ENCODE measurements around the gene FAM228B. TPM values are rescaled to one million over a fixed set of nuclear protein-coding genes. Genes with fewer than 3 reads are reported as not detected.

Gene FAM228B
- total and polyA plus RNA-seq, 9 of the 15 experiments (the other 6 are each of a cell fraction or from before 2014, with no cell fraction given) = 1.1 to 3.7 (median 2.6) TPM

- TF ChIP-seq, protein P1, sequence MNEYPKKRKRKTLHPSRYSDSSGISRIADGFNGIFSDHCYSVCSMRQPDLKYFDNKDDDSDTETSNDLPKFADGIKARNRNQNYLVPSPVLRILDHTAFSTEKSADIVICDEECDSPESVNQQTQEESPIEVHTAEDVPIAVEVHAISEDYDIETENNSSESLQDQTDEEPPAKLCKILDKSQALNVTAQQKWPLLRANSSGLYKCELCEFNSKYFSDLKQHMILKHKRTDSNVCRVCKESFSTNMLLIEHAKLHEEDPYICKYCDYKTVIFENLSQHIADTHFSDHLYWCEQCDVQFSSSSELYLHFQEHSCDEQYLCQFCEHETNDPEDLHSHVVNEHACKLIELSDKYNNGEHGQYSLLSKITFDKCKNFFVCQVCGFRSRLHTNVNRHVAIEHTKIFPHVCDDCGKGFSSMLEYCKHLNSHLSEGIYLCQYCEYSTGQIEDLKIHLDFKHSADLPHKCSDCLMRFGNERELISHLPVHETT (CRISPR knock-in tag; conservative IDR thresholded peaks at IDR 0.05 in 1 of 2, IDR thresholded peaks at IDR 0.05 in 1 of 2) = no peak
- TF ChIP-seq GTF3C2 (IDR thresholded peaks at IDR 0.05; ENCODE audit: borderline replicate concordance, extremely low read depth, insufficient read length) = no peak
- no peak for TF ChIP-seq MTA3 (IDR thresholded peaks at IDR 0.05; ENCODE audit: borderline replicate concordance)
- TF ChIP-seq, protein P2, sequence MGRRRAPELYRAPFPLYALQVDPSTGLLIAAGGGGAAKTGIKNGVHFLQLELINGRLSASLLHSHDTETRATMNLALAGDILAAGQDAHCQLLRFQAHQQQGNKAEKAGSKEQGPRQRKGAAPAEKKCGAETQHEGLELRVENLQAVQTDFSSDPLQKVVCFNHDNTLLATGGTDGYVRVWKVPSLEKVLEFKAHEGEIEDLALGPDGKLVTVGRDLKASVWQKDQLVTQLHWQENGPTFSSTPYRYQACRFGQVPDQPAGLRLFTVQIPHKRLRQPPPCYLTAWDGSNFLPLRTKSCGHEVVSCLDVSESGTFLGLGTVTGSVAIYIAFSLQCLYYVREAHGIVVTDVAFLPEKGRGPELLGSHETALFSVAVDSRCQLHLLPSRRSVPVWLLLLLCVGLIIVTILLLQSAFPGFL (CRISPR knock-in tag; IDR thresholded peaks at IDR 0.05) = 0 out of 2 replicates have a peak, but pooled peaks have one; percentile 30
- TF ChIP-seq RBM17 (IDR thresholded peaks at IDR 0.05; ENCODE audit: borderline replicate concordance, low read depth, low read length) = no peak
- no peak for TF ChIP-seq MAFK (IDR thresholded peaks at IDR 0.05; ENCODE audit: low read length)
- no peak for TF ChIP-seq PKNOX1 (IDR thresholded peaks at IDR 0.05)
- TF ChIP-seq POLR3G (IDR thresholded peaks at IDR 0.05; ENCODE audit: extremely low read depth, insufficient read length, insufficient replicate concordance) = no peak
- no peak for TF ChIP-seq THRAP3 (IDR thresholded peaks at IDR 0.05; ENCODE audit: borderline replicate concordance)
- no peak for TF ChIP-seq DIDO1 (tag; IDR thresholded peaks at IDR 0.05; ENCODE audit: low read depth)
- no peak for TF ChIP-seq ATF1 (CRISPR knock-in tag; IDR thresholded peaks at IDR 0.05)
- no peak for TF ChIP-seq ATF1 (tag; IDR thresholded peaks at IDR 0.05)
- TF ChIP-seq ZNF175 (CRISPR knock-in tag; IDR thresholded peaks at IDR 0.05; ENCODE audit: low read depth) = no peak
- no peak for TF ChIP-seq ZFP30 (CRISPR knock-in tag; IDR thresholded peaks at IDR 0.05; ENCODE audit: borderline replicate concordance)
- no peak for TF ChIP-seq TAL1 (IDR thresholded peaks at IDR 0.05)
- TF ChIP-seq SETDB1 (IDR thresholded peaks at IDR 0.05; ENCODE audit: low read length) = no peak
- no peak for TF ChIP-seq BACH1 (tag; IDR thresholded peaks at IDR 0.05)
These were observed 39.5 kb upstream of the FAM228B start (continued) for GRCh38 chr2:24083567-24084385.
